PC-9 (cell line): ENCODE results near the gene DHRSX.

Source experiments
- EZH2 ChIP-seq: fragments of 200-600 bp; sonication (generic); IDR thresholded peaks from 2 replicates; pipeline ENCODE4 v1.8.0; 2017; ENCODE audit warnings: antibody characterized with exemption, low read depth
- TF ChIP-seq, protein P1 (sequence below): fragments of 200-600 bp; sonication (generic); conservative IDR thresholded peaks from 2 replicates; pipeline ENCODE4 v1.6.1; 2017; ENCODE audit warnings: mixed run types, antibody characterized with exemption, mild to moderate bottlenecking, moderate library complexity

DNA sequence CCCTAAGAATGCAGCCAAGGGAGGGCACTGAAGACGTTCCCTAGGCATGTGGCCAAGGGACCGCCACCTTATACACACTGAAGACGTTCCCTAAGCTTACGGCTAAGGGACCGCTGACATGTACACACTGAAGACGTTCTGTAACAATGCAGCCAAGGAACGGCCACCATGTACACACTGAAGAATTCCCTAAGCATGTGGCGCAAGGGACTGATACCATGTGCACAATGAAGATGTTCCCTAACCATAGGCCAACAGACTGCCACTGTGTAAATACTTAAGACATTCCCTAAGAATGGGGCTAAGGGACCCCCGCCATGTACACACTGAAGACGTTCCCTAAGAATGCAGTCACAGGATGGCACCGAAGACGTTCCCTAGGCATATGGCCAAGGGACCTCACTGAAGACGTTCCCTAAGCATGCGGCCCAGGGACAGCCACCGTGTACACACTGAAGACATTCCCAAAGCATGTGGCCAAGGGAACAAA is 36.1 kb downstream of the DHRSX start:
- TF ChIP-seq, protein P1, sequence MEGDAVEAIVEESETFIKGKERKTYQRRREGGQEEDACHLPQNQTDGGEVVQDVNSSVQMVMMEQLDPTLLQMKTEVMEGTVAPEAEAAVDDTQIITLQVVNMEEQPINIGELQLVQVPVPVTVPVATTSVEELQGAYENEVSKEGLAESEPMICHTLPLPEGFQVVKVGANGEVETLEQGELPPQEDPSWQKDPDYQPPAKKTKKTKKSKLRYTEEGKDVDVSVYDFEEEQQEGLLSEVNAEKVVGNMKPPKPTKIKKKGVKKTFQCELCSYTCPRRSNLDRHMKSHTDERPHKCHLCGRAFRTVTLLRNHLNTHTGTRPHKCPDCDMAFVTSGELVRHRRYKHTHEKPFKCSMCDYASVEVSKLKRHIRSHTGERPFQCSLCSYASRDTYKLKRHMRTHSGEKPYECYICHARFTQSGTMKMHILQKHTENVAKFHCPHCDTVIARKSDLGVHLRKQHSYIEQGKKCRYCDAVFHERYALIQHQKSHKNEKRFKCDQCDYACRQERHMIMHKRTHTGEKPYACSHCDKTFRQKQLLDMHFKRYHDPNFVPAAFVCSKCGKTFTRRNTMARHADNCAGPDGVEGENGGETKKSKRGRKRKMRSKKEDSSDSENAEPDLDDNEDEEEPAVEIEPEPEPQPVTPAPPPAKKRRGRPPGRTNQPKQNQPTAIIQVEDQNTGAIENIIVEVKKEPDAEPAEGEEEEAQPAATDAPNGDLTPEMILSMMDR = no peak
- TF ChIP-seq EZH2 = no peak
